ENCODE measurements around the gene JAZF1.

JAZF1 gene

GRCh38 chr7:27948861-27949260, 231.7 kb downstream of the JAZF1 start:
- in situ Hi-C loops (cut with HindIII; ENCODE audit: low pct_ligation_motif_present, low pct_unique_long_range_greater_than_20kb, low sequenced_read_pairs): no loop called here
- DNase-seq: no peak

- in situ Hi-C loops (cut with HindIII; ENCODE audit: low pct_ligation_motif_present, low pct_unique_long_range_greater_than_20kb, low sequenced_read_pairs): no loop called here
- DNase-seq: no peak
Measured at GRCh38 chr7:27947586-27948278, 232.9 kb downstream of the JAZF1 start.

- DNase-seq: no peak
- in situ Hi-C loops (cut with HindIII; ENCODE audit: low pct_ligation_motif_present, low pct_unique_long_range_greater_than_20kb, low sequenced_read_pairs): no loop called here
Measured at GRCh38 chr7:27946351-27946750, 234.2 kb downstream of the JAZF1 start.

GRCh38 chr7:27945058-27945795, 235.4 kb downstream of the JAZF1 start:
- DNase-seq: no peak
- in situ Hi-C loops (cut with HindIII; ENCODE audit: low pct_ligation_motif_present, low pct_unique_long_range_greater_than_20kb, low sequenced_read_pairs): no loop called here

GRCh38 chr7:27944643-27945042, 236.0 kb downstream of the JAZF1 start:
- no peak for DNase-seq
- in situ Hi-C loops (cut with HindIII; ENCODE audit: low pct_ligation_motif_present, low pct_unique_long_range_greater_than_20kb, low sequenced_read_pairs): no loop called here

GRCh38 chr7:27943241-27943640, 237.4 kb downstream of the JAZF1 start:
- no peak for DNase-seq
- in situ Hi-C loops (cut with HindIII; ENCODE audit: low pct_ligation_motif_present, low pct_unique_long_range_greater_than_20kb, low sequenced_read_pairs): no loop called here

GRCh38 chr7:27942711-27943110, 237.9 kb downstream of the JAZF1 start:
- in situ Hi-C loops (cut with HindIII; ENCODE audit: low pct_ligation_motif_present, low pct_unique_long_range_greater_than_20kb, low sequenced_read_pairs): no loop called here
- no peak for DNase-seq

GRCh38 chr7:27941522-27941921, 239.1 kb downstream of the JAZF1 start:
- no peak for DNase-seq
- in situ Hi-C loops (cut with HindIII; ENCODE audit: low pct_ligation_motif_present, low pct_unique_long_range_greater_than_20kb, low sequenced_read_pairs): no loop called here

- DNase-seq: no peak
- in situ Hi-C loops (cut with HindIII; ENCODE audit: low pct_ligation_motif_present, low pct_unique_long_range_greater_than_20kb, low sequenced_read_pairs): no loop called here
Measured at GRCh38 chr7:27940341-27940740, 240.3 kb downstream of the JAZF1 start.

- in situ Hi-C loops (cut with HindIII; ENCODE audit: low pct_ligation_motif_present, low pct_unique_long_range_greater_than_20kb, low sequenced_read_pairs): no loop called here
- no peak for DNase-seq
Measured at GRCh38 chr7:27939893-27940292, 240.7 kb downstream of the JAZF1 start.

- DNase-seq: no peak
- in situ Hi-C loops (cut with HindIII; ENCODE audit: low pct_ligation_motif_present, low pct_unique_long_range_greater_than_20kb, low sequenced_read_pairs): no loop called here
Measured at GRCh38 chr7:27936768-27937102, 243.9 kb downstream of the JAZF1 start.

GRCh38 chr7:27936047-27936767, 244.4 kb downstream of the JAZF1 start:
- no peak for DNase-seq
- in situ Hi-C loops (cut with HindIII; ENCODE audit: low pct_ligation_motif_present, low pct_unique_long_range_greater_than_20kb, low sequenced_read_pairs): no loop called here

- in situ Hi-C loops (cut with HindIII; ENCODE audit: low pct_ligation_motif_present, low pct_unique_long_range_greater_than_20kb, low sequenced_read_pairs): no loop called here
Measured at GRCh38 chr7:27933671-27934565, 246.7 kb downstream of the JAZF1 start.

GRCh38 chr7:27930910-27931476, 249.6 kb downstream of the JAZF1 start:
- no peak for DNase-seq
- in situ Hi-C loops (cut with HindIII; ENCODE audit: low pct_ligation_motif_present, low pct_unique_long_range_greater_than_20kb, low sequenced_read_pairs): no loop called here

More at GRCh38 chr7:27933671-27934565, 246.7 kb downstream of the JAZF1 start:
- DNase-seq: peak; percentile 33

GRCh38 chr7:27929127-27929526, 251.5 kb downstream of the JAZF1 start:
- in situ Hi-C loops (cut with HindIII; ENCODE audit: low pct_ligation_motif_present, low pct_unique_long_range_greater_than_20kb, low sequenced_read_pairs): no loop called here
- DNase-seq: no peak

GRCh38 chr7:27928001-27928400, 252.6 kb downstream of the JAZF1 start:
- in situ Hi-C loops (cut with HindIII; ENCODE audit: low pct_ligation_motif_present, low pct_unique_long_range_greater_than_20kb, low sequenced_read_pairs): no loop called here
- DNase-seq: no peak

GRCh38 chr7:27925573-27926201, 254.9 kb downstream of the JAZF1 start:
- in situ Hi-C loops (cut with HindIII; ENCODE audit: low pct_ligation_motif_present, low pct_unique_long_range_greater_than_20kb, low sequenced_read_pairs): no loop called here
- DNase-seq: no peak

- no peak for DNase-seq
- in situ Hi-C loops (cut with HindIII; ENCODE audit: low pct_ligation_motif_present, low pct_unique_long_range_greater_than_20kb, low sequenced_read_pairs): no loop called here
Measured at GRCh38 chr7:27923642-27923980, 257.0 kb downstream of the JAZF1 start.

Data from ACHN (cell line).